ENCODE measurements around the gene FSTL3.

FSTL3 gene

GRCh38 chr19:645912-646778 lies 30.0 kb upstream of the FSTL3 start:
- no peak for DNase-seq (ENCODE audit: low read depth)

- no peak for DNase-seq (ENCODE audit: low read depth)
Measured at GRCh38 chr19:646779-647565, 29.2 kb upstream of the FSTL3 start.

GRCh38 chr19:647566-648284 lies 28.5 kb upstream of the FSTL3 start:
- no peak for DNase-seq (ENCODE audit: low read depth)

GRCh38 chr19:648305-648704 lies 27.9 kb upstream of the FSTL3 start:
- DNase-seq (ENCODE audit: low read depth), result no peak

GRCh38 chr19:648904-649801 lies 27.0 kb upstream of the FSTL3 start:
- no peak for DNase-seq (ENCODE audit: low read depth)

- DNase-seq (ENCODE audit: low read depth), result no peak
Measured at GRCh38 chr19:650121-650520, 26.1 kb upstream of the FSTL3 start.

- no peak for DNase-seq (ENCODE audit: low read depth)
Measured at GRCh38 chr19:651114-651818, 24.9 kb upstream of the FSTL3 start.

- no peak for DNase-seq (ENCODE audit: low read depth)
Measured at GRCh38 chr19:651991-652390, 24.2 kb upstream of the FSTL3 start.

- no peak for DNase-seq (ENCODE audit: low read depth)
Measured at GRCh38 chr19:652467-653389, 23.5 kb upstream of the FSTL3 start.

- no peak for DNase-seq (ENCODE audit: low read depth)
Measured at GRCh38 chr19:653425-653824, 22.8 kb upstream of the FSTL3 start.

GRCh38 chr19:655691-656090 lies 20.5 kb upstream of the FSTL3 start:
- DNase-seq (ENCODE audit: low read depth), result no peak

GRCh38 chr19:656751-657559 lies 19.2 kb upstream of the FSTL3 start:
- DNase-seq (ENCODE audit: low read depth), result no peak

GRCh38 chr19:657611-658010 lies 18.6 kb upstream of the FSTL3 start:
- no peak for DNase-seq (ENCODE audit: low read depth)

GRCh38 chr19:658059-658839 lies 17.9 kb upstream of the FSTL3 start:
- DNase-seq (ENCODE audit: low read depth), result no peak

GRCh38 chr19:658916-659839 lies 17.0 kb upstream of the FSTL3 start:
- DNase-seq (ENCODE audit: low read depth), result no peak

- no peak for DNase-seq (ENCODE audit: low read depth)
Measured at GRCh38 chr19:660793-661426, 15.3 kb upstream of the FSTL3 start.
